ENCODE data around the gene PPP1R1C. TPM values are rescaled to one million over a fixed set of nuclear protein-coding genes. Genes with fewer than 3 reads are reported as not detected.

PPP1R1C gene
- total and polyA plus RNA-seq, 2 of the 13 experiments (the other 11 are each of a cell fraction or from before 2014, with no cell fraction given): 1.5 to 3.5 TPM

DNA sequence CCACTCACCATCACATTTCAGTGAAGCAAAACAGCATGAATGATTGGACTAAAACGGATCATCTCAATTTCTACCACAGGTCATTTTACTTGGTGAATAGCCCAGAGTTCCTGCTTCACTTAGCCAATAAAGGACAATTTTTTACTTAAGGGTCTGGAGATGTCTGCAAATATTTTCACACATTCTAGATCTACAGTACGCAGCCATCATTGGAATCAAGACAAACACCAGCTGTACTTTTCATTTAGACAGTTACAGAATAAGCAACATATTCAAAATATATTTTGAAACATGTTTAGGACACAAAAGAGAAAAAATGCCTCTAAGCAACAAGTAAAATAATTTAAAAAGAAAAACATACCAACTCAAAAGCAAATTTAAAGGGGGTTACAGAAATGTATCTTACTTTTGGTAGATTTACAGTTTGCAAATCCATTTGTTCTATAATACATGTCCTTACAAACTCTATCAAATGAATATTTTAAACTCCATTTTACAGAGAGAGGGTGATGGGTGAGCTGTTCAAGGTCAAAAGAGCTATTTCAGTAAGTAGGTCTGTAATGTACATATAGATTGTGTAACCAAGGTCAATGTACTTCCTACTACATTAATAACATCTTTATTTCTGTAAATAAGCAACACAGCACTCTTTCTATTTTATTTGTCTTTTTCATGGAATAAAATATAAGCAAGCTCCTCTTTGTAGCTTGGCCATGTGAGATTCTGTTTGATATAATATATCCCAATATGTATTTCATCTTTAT is 13.4 kb downstream of the PPP1R1C start (continued):
- TF ChIP-seq, protein P1, sequence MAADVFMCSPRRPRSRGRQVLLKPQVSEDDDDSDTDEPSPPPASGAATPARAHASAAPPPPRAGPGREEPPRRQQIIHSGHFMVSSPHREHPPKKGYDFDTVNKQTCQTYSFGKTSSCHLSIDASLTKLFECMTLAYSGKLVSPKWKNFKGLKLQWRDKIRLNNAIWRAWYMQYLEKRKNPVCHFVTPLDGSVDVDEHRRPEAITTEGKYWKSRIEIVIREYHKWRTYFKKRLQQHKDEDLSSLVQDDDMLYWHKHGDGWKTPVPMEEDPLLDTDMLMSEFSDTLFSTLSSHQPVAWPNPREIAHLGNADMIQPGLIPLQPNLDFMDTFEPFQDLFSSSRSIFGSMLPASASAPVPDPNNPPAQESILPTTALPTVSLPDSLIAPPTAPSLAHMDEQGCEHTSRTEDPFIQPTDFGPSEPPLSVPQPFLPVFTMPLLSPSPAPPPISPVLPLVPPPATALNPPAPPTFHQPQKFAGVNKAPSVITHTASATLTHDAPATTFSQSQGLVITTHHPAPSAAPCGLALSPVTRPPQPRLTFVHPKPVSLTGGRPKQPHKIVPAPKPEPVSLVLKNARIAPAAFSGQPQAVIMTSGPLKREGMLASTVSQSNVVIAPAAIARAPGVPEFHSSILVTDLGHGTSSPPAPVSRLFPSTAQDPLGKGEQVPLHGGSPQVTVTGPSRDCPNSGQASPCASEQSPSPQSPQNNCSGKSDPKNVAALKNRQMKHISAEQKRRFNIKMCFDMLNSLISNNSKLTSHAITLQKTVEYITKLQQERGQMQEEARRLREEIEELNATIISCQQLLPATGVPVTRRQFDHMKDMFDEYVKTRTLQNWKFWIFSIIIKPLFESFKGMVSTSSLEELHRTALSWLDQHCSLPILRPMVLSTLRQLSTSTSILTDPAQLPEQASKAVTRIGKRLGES (CRISPR knock-in tag; IDR thresholded peaks at IDR 0.05; ENCODE audit: borderline replicate concordance): no peak
- TF ChIP-seq, protein P2, sequence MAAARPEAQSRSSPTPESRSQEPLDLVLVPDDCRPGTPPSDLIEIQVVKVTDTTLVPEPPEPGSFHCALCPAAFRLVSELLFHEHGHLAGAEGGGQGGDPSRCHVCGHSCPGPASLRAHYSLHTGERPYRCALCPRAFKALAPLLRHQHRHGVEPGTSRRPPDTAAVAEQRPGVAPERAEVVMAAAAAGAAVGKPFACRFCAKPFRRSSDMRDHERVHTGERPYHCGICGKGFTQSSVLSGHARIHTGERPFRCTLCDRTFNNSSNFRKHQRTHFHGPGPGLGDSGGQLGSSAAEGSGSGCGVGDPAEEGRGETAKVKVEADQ (CRISPR knock-in tag; IDR thresholded peaks at IDR 0.05; ENCODE audit: borderline replicate concordance): no peak
- TF ChIP-seq, protein P3, sequence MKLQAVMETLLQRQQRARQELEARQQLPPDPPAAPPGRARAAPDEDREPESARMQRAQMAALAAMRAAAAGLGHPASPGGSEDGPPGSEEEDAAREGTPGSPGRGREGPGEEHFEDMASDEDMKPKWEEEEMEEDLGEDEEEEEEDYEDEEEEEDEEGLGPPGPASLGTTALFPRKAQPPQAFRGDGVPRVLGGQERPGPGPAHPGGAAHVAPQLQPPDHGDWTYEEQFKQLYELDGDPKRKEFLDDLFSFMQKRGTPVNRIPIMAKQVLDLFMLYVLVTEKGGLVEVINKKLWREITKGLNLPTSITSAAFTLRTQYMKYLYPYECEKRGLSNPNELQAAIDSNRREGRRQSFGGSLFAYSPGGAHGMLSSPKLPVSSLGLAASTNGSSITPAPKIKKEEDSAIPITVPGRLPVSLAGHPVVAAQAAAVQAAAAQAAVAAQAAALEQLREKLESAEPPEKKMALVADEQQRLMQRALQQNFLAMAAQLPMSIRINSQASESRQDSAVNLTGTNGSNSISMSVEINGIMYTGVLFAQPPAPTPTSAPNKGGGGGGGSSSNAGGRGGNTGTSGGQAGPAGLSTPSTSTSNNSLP (IDR thresholded peaks at IDR 0.05; ENCODE audit: low read depth, low read length): peak; percentile 13; the same call in 1 of the 2 replicates
- TF ChIP-seq FOXK1 (CRISPR knock-in tag; IDR thresholded peaks at IDR 0.05; ENCODE audit: borderline replicate concordance, low read depth) (no peak), ZNF337 (CRISPR knock-in tag; IDR thresholded peaks at IDR 0.05; ENCODE audit: borderline replicate concordance, low read depth) (no peak), SRF (IDR thresholded peaks at IDR 0.05; ENCODE audit: low read depth, low read length) (no peak), ZNF460 (CRISPR knock-in tag; IDR thresholded peaks at IDR 0.05; ENCODE audit: borderline replicate concordance) (no peak), ZNF644 (CRISPR knock-in tag; IDR thresholded peaks at IDR 0.05; ENCODE audit: low read depth) (no peak)
- TF ChIP-seq, protein P4, sequence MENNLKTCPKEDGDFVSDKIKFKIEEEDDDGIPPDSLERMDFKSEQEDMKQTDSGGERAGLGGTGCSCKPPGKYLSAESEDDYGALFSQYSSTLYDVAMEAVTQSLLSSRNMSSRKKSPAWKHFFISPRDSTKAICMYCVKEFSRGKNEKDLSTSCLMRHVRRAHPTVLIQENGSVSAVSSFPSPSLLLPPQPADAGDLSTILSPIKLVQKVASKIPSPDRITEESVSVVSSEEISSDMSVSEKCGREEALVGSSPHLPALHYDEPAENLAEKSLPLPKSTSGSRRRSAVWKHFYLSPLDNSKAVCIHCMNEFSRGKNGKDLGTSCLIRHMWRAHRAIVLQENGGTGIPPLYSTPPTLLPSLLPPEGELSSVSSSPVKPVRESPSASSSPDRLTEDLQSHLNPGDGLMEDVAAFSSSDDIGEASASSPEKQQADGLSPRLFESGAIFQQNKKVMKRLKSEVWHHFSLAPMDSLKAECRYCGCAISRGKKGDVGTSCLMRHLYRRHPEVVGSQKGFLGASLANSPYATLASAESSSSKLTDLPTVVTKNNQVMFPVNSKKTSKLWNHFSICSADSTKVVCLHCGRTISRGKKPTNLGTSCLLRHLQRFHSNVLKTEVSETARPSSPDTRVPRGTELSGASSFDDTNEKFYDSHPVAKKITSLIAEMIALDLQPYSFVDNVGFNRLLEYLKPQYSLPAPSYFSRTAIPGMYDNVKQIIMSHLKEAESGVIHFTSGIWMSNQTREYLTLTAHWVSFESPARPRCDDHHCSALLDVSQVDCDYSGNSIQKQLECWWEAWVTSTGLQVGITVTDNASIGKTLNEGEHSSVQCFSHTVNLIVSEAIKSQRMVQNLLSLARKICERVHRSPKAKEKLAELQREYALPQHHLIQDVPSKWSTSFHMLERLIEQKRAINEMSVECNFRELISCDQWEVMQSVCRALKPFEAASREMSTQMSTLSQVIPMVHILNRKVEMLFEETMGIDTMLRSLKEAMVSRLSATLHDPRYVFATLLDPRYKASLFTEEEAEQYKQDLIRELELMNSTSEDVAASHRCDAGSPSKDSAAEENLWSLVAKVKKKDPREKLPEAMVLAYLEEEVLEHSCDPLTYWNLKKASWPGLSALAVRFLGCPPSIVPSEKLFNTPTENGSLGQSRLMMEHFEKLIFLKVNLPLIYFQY (CRISPR knock-in tag; IDR thresholded peaks at IDR 0.05; ENCODE audit: borderline replicate concordance): no peak
- TF ChIP-seq, protein P5, sequence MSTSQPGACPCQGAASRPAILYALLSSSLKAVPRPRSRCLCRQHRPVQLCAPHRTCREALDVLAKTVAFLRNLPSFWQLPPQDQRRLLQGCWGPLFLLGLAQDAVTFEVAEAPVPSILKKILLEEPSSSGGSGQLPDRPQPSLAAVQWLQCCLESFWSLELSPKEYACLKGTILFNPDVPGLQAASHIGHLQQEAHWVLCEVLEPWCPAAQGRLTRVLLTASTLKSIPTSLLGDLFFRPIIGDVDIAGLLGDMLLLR (CRISPR knock-in tag; IDR thresholded peaks at IDR 0.05): no peak
- TF ChIP-seq, protein P6, sequence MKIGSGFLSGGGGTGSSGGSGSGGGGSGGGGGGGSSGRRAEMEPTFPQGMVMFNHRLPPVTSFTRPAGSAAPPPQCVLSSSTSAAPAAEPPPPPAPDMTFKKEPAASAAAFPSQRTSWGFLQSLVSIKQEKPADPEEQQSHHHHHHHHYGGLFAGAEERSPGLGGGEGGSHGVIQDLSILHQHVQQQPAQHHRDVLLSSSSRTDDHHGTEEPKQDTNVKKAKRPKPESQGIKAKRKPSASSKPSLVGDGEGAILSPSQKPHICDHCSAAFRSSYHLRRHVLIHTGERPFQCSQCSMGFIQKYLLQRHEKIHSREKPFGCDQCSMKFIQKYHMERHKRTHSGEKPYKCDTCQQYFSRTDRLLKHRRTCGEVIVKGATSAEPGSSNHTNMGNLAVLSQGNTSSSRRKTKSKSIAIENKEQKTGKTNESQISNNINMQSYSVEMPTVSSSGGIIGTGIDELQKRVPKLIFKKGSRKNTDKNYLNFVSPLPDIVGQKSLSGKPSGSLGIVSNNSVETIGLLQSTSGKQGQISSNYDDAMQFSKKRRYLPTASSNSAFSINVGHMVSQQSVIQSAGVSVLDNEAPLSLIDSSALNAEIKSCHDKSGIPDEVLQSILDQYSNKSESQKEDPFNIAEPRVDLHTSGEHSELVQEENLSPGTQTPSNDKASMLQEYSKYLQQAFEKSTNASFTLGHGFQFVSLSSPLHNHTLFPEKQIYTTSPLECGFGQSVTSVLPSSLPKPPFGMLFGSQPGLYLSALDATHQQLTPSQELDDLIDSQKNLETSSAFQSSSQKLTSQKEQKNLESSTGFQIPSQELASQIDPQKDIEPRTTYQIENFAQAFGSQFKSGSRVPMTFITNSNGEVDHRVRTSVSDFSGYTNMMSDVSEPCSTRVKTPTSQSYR (CRISPR knock-in tag; IDR thresholded peaks at IDR 0.05; ENCODE audit: borderline replicate concordance): peak; percentile 46; the same call in 1 of the 2 replicates
